NCI-H2196 treated with DMSO at 0.1 percent for 48 hours (cell line): ENCODE data around the gene RNF220.

Experiments used
- DNase-seq: peaks from one replicate; lab custom pipeline; 2025; ENCODE audit not compliant: unreplicated experiment; lab: John Stamatoyannopoulos, UW

The RNF220 gene

DNA sequence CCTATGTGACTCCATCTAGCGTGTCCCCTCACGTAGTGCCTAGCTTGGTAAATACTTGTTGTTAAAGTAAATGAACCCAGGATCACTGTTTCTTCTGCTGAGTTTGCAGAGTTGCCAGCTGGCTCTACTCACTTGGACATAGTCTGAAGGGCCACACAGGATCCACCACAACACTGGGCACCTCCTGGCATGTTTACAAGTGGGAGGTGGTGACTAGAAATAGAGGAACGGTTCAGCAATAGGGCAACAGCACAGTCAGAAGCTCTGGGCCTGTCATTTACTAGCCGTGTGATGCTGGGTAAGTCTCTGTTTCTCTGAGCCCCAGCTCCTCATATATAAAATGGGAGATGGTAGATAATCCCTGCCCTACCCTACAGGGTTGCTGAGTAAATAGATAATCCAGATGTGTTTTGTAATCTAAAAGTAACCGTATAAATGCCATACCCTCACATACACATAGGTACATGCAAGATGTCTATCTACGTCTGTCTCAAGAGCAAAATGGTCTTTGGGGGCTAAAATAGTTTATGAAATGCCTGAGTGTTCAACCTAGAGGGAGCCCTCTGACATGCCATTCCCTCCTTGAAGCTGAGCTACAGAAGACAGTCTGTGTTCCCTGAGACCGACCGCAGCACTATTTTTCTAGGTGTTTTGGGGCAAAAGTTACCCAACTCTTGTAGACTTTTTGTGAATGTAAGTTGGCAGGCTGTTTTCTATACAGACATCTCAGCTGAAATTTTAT lies 20.5 kb downstream of the RNF220 start:
- DNase-seq, result no peak

DNA sequence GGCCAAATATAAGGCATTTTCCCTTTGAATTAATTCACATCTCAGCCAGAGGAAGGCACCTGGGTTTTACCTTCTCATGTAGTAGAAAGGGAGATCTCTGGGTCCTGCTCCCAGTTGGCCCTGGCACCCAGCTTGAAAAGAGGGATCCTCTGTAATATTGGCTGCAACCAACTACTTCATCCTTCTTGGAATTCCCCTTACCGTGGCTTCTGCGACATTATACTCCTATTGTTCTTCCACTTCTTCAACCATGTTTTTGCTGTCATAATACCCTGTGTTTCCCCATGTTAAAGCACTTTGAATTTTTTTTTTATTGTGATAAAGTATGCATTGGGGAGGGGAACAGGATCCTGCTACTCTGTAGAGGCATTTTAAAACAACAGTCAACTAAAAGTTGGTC lies 26.8 kb downstream of the RNF220 start:
- no peak for DNase-seq

DNA sequence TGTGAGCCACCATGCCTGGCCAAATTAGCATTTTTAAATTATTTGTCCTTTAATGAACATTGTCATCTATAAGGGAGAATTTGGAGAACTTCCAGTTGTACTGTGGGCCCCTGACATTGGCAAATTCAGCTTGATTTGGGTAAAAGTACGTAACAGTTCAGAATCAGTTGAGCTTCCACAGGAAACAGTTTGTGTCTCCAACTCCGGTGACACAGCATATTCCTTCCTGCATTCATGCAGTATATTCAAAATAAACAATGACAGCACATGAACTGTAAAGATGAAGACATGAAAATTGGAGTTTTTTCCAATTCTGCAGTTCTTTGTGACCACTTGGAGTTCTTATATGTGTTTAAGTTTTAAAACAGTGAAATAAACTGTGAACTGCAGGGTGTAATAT lies 28.2 kb downstream of the RNF220 start:
- DNase-seq, result no peak

DNA sequence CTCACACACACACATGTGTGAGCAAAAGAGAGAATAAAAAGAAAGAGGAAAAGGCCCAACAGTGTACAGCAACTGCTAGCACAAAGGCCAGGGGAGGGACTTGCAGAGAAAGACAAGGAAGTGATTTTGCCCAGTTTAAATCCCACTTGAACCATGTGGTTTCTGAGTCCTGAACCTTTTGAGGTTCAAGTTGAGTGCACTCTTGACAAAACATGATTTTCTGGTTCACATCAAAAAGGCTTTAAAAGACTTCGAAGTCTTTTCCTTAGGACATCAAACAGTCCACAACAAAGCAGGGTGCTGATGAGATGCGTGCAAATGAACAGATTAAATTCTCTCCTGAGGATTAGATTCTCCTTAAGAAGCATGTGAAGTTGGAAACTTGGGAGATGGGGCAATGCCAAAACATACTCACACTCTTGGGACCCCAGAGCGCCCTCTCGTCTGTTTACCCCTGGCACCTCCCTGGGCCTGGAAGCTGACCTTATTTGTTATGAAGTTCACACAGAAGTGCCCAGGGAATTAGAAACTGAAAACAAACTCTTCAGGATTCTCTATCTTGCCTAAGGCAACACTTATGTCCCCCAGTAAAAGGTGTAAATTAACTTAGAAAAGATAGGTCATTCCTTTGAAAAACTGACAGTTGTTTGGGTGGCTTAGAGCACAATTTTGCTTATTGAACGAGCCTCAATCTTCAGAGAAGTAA lies 31.5 kb downstream of the RNF220 start:
- DNase-seq, result no peak

DNA sequence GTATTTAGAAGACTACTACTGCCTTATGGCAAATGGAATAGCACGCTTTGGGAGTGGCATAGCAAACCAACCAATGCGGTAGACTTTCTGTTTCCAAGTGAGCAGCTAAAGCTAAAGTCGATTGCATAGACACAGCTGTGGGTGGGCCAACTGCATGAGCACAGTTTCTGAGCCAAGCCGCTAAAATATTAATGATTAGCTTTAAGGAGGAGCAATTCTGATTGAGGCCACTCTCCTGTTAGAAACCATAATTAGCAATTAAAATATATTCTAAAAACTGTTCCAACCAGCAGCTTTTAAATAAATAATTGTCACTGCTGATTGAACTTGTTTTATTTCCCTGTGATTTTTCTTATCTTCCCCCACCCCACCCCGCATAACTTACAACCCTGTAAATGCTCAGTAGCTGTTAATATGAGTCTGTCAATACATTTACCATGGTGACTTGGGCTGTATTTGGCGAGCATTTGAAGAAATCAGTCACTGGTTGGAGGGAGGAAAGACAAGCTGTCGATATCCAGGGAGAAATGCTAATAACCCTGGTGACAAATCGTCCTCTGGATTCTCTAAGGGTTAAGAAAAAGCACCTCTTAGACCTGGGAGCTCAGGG lies 32.2 kb downstream of the RNF220 start:
- DNase-seq, result no peak

DNA sequence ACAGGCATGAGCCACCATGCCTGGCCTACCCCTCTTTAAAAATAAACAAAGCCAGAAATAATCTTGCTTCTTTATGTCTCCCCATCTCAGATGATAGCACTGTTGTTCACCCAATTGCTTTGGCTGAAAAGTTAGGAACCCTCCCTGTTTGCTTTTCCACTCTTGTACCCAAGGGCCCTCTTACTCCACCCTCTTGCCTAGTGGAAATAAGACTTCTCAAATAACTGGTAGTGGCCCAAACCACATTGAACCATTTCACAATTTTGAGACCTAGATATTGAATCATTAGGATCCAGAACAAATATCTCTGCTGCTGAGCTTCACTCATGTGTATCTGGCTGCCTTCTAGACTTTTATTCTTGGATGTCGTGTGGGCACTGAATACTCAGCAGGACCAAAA lies 37.7 kb downstream of the RNF220 start:
- no peak for DNase-seq

DNA sequence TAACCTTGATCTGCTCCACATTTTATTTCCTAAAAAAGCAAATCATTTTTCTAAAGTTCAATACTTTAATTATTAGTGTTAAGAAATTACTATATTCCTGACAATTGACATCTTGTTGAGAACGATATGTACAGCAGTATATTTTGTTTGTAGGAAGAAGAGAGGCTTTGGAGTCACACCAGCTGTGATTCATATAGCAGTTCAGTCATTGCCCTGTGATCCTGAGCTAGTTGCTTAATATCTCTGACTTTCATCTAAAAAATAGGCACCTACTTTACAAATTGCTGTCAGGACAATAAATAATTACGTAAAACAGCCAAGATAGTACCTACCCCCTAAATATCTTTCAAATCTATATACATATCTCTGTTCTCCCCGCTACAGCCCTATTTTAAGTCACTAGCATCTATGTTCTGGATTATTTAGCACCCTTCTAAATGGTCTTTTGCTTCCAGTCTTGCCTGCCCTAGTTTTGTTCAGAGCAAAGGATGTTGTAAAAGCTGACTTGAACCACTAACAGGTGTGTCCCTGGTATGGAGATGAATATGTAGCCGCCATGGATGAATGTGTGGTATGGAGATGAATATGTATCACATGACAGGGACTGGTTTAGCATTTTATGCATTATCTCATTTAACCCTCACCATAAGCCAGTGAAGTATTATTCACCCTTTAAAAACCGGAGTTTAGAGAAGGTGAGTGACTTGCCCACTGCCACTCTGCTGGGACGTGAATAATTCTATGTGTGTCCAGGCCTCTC lies 42.2 kb downstream of the RNF220 start:
- DNase-seq, result no peak

DNA sequence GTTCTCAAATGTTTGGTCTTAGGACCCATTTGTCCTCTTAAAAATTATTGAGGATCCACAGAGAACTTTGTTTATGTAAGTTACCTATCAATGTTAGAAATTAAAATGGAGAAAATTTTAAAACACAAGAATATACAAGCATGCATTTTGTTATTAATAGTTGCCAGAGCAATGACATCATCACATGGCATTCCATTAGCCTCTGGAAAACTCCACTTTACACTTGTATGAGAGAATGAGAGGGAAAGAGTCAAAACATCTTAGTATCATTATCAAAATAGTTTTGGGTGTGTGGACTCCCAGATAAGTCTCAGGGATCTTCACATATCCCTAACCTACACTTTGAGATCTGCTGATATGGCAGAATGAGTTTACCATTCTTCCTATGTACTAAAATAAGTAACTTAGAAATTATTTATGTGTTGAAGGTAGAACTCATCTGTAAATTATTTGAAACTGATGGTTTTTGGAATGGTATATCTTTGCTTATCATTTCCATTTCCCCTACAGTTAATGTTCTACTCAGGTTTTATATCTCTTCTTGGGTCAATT lies 48.8 kb downstream of the RNF220 start:
- no peak for DNase-seq

DNA sequence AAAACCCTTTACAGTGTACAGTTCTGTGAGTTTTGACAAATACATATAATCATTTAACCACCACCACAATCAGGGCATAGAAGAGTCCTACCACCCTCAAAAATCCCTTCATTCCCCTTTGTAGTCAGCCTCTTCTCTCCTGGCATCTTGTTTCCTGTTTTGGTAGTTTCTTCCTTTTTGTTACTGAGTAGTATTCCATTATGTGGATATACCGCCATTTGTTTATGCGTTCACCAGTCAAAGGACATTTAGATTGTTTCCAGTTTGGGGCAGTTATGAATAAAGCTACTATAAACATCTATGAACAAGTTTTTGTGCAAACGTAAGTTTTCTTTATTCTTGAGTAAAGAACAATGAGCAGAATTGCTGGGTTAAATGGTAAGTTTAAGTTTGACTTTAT lies 49.6 kb downstream of the RNF220 start:
- no peak for DNase-seq

DNA sequence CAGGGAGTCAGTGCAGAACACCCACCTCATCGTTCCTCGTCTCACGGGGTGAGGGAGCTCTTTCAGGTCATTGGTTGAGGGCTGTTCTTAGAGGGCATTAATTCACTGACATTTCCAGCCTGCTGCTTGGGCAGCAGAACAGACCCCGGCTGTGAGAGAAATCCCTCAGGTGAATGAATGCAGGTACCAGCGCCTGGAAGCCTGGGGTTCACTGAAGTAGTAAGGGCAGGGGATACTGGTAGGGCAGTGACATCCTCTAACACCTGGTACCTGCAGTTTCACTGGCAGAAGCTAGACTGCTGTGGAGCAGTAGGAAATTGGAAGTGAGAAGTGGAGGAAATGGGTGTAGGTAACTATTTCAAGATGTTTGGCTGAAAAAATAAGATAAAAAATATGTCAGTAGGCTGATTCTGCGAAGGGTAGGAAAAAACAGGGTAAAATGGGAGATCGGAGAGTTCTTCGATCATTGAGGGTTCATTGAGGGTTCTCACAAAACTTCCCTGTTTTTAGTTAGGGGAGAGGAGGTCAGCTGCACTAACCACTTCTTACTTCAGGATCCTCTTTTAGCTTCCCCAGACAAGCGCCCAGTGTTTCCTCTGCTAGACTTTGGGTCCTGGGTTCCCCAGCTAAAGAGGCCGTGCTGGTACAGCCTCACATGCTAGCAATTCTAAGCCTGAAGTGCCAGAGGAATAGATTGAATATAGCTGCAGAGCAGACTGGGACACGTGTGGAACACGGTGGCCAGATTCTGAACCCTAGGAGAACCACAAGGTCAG lies 55.2 kb downstream of the RNF220 start:
- DNase-seq, result no peak

DNA sequence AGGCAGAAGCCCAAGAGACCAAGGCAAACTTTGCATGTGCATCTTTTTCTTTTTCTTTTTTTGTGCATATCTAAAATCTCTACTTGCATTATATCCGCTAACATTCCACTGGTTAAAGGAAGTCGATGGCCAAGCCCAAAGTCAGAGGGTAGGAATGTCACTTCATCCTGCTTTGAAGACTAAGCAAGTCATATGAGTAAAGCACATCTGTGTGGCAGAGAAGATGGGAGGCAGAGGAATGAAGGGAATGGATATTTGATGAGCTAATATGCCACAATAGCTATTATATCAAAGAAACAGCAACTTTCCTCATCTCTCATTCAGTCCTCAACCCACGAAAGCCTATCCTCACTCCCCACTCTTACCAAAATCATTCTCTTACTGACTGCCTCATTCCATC lies 59.3 kb downstream of the RNF220 start:
- DNase-seq, result no peak

DNA sequence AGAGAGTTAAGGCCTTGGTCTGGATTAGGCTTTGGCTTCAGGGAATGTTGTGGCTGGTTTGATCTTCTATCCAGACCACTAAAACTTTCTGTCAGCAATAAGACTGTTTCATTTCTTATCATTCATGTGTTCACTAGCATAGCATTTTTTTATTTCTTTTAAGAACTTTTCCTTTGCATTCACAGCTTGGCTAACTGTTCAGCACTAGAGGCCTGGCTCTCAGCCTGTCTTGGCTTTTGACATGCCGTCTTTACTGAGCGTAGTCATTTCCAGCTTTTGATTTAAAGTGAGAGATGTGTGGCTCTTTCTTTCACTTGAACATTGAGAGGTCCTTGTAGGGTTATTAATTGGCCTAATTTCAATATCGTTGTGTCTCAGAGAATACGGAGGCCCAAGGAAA lies 62.5 kb downstream of the RNF220 start:
- no peak for DNase-seq

DNA sequence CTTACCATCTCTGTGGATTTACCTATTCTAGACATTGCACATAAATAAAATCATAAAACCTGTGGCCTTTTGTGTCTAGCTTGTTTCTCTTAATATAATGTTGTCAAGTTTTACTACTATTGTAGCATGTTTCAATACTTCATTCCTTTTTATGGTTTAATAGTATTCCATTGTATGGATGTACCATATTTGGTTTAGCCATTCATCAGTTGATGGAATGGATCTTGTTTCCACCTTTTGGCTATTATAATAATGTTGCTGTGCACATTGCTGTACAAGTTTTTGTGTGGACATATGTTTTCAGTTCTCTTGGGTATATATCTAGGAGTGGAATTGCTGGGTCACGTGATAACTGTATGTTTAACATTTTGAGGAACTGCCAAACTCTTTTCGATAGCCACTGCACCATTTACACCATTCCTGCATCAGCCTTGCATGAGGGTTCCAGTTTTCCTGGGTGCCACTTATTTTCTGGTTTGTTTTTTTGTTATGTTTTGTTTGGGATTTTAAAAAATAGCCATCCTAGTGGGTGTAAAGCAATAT lies 66.9 kb downstream of the RNF220 start:
- DNase-seq, result no peak

DNA sequence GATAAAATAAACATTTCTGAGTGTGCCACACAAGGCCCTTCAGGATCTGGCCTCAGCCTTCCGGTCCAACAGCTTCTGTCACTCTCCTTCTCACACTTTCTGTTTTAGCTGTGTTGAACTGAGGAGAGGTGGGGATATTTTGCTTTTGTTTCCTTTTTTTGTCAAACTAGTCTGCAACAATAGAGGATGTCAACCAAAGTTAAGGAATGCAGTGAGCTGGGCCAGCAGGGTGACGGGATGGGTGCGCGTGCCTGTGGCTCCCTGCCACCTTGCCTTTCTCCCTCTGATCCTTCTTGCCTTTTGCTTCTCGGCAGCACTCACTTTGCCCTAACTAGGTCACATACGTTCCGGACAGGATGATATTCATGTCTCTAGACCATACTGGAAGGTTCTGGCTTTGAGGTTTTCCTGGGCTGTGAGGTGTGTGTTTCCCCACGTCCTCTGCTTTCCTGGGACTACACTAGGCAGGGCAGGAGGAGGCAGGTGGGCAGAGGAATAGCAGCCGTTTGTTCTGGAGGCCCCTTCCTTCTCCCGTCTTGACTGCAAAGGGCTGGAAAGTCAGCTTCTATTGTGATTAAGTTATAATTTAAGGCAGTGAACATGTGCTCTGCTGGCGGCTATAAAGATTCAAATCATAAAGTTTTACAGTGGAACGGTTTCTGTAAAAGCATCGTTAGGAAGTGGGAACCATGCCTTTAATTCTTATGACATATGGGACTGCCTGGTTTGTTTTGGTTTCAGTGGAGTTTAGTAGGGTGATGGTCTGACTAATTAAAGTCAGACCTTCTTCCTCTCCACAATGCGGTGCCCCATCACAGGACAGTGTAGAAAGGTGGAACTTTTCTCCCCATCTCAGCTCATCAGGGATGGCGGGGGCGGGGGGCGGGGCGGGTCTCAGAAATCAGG lies 67.8 kb downstream of the RNF220 start:
- DNase-seq, result no peak

DNA sequence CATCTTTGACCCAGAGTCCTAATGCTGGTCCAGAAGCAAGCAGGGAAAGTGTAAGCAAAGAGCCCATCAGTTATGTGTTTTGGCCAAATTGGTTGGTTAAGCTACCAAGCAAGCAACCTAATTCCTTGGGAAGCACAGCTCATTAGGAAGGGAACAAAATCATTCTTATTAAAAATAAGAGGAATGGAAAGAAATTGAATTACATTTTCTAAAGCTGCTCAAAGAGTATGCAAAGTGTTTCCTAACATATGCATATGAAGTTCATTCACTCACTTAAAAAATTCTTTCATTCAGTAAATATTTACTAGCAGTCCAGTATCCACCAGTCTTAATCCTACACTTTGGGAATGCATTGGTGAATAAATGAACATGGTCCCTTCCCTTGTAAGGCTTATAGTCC lies 71.8 kb downstream of the RNF220 start:
- DNase-seq, result no peak

DNA sequence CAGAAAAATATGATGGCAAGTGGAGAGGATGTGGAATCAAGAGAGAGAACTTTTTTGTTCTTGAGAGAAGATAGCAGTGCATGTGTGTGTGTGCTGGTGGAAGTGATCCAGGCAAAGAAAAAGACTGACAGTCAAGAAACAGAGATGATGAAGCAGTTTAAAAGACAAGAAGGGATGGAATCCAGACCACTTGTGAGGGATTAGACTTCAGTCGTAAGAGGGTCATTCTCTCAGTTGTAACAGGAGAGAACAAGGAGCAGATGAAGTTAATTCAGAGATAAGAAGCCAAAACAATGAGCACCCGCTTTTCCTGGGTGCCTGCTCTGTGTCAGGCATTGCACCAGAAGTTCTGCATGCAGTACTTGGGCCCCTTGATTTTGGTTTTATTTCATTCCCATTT lies 76.6 kb downstream of the RNF220 start:
- no peak for DNase-seq

DNA sequence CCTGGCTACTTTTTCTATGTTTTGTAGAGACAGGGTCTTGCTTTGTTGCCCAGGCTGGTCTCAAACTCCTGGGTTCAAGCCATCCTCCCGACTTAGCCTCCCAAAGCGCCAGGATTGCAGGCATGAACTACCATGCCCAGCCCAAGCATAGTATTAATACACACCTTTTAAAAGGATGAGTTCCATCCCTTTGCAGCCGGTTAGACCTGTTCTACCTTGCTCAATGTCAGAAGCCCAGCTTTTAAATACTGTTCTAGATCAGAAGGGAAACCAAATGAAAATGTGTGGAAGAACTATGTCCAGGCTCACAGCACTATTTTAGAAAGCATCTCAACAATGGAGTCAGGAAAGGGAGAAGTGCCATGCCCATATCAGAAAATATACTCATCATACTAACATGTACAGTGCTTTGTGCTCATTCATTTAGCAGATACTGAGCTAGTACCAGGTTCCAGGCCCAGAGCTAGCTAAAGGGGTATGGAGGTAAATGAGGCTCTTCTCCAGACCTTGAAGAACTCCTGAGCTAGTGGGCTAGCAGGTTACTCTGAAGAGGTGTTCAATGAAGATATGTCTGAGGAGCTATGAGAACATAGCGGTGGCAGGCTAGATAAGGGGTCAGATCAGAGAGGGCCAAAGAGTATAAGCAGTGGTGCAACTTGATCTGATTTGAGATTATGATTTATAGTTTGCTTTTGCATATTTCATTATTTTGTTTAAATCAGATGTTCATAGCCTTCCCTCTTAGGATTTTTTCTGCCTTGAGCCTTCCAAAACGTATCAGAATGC lies 78.2 kb downstream of the RNF220 start:
- DNase-seq, result no peak

DNA sequence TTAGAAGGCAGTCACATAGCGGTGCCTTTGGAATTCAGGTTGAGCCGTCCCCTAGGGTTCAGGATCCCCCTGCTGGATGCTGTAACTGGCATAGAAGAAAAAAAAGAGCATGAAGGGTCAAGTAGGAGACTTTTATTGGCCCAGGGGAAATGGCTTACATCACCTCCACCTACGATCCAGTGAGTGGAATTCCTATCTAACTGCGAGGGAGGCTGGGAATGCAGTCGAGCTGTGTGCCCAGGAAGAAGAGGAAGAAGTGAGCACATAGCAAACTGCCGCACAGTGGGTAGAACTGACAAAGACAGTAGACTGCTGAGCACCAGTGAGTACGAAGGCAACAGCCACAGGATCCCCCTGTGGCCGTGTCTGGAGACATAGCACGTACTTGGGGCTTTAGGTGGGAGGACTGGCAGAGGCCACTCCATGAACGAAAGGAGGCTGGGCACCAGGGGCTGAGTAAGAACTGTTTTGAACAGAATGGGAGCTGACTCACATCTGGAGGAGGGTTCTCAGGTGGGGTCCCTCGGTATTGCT lies 79.2 kb downstream of the RNF220 start:
- no peak for DNase-seq
